ENCODE data around the gene FBXW9.

GRCh38 chr19:12695096-12695495, 1.3 kb downstream of the FBXW9 start:
- TF ChIP-seq, protein P1, sequence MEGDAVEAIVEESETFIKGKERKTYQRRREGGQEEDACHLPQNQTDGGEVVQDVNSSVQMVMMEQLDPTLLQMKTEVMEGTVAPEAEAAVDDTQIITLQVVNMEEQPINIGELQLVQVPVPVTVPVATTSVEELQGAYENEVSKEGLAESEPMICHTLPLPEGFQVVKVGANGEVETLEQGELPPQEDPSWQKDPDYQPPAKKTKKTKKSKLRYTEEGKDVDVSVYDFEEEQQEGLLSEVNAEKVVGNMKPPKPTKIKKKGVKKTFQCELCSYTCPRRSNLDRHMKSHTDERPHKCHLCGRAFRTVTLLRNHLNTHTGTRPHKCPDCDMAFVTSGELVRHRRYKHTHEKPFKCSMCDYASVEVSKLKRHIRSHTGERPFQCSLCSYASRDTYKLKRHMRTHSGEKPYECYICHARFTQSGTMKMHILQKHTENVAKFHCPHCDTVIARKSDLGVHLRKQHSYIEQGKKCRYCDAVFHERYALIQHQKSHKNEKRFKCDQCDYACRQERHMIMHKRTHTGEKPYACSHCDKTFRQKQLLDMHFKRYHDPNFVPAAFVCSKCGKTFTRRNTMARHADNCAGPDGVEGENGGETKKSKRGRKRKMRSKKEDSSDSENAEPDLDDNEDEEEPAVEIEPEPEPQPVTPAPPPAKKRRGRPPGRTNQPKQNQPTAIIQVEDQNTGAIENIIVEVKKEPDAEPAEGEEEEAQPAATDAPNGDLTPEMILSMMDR (IDR thresholded peaks at IDR 0.05) = no peak
- no peak for TF ChIP-seq POLR2AphosphoS5 (IDR thresholded peaks at IDR 0.05; ENCODE audit: low read depth, low read length)

Data from Panc1 (cell line).